Erythroblast (primary cell): Measurements from ENCODE around the gene SEMA3E.

ENCODE experiments used
- DNase-seq, 2 experiments: peaks; one replicate each; lab custom pipeline; 2025; lab: John Stamatoyannopoulos, UW
- GATA1 ChIP-seq: IDR thresholded peaks from 2 replicates; pipeline ENCODE4 v1.6.1; 2011; ENCODE audit warnings: low read depth, mild to moderate bottlenecking, control low read depth, low read length, moderate library complexity
- POLR2A ChIP-seq: IDR thresholded peaks from 2 replicates; pipeline ENCODE4 v1.6.1; 2011; ENCODE audit warnings: mild to moderate bottlenecking, low read length

Gene SEMA3E

DNA sequence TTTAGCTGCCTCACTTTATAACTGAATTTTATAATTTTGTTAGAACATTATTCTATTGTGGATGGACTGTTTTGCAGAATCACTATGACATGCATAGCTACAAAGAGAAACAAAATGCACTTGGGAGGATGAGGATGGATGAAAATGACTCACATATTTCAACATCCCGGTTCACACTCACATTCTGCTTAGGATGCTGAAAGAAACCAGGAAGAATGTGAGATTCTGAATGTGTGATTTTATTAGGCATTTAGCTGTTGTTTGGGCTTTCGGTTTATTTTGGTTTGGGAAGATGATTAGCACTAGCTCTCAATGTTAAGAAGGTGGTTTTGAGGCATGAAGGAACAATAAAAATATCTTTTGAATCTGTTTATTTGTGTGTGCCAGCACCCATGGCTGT, 235.5 kb downstream of the SEMA3E start:
- TF ChIP-seq GATA1, result no peak
- no peak for TF ChIP-seq POLR2A
- peak in 1 of 2 experiments; percentile 5 for DNase-seq

- peak; percentile 42 to 63 for DNase-seq
- no peak for TF ChIP-seq GATA1
- no peak for TF ChIP-seq POLR2A
Observed at GRCh38 chr7:83410989-83411591, 237.8 kb downstream of the SEMA3E start.

DNA sequence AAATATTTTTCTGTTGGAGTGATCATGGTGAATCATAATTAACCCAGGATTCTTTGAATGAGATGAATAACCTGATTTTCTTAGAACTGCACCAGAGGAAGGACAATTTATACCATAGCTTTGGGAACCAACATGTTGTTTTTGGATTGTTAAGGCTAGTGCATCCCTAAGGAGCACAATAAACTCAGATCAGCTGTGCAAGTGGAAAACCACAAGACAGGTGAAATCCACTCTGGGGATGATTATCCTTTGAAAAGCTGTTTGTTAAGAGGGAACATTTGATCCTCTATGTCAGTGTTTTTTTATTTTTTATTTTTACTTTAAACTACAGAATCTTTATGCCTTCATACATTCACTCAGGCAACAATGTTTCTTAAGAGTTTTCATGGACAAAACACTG, 254.2 kb downstream of the SEMA3E start:
- TF ChIP-seq GATA1 (no peak), POLR2A (no peak)

GRCh38 chr7:83388436-83388835, 260.5 kb downstream of the SEMA3E start:
- no peak for DNase-seq
- TF ChIP-seq GATA1 (no peak), POLR2A (no peak)

More for the DNA sequence above, 254.2 kb downstream of the SEMA3E start:
- no peak for DNase-seq

GRCh38 chr7:83366629-83367028, 282.3 kb downstream of the SEMA3E start:
- no peak for TF ChIP-seq GATA1
- TF ChIP-seq POLR2A, result no peak
- no peak for DNase-seq

- no peak for TF ChIP-seq POLR2A
- TF ChIP-seq GATA1, result no peak
Observed at GRCh38 chr7:83365746-83366145, 283.2 kb downstream of the SEMA3E start.

DNA sequence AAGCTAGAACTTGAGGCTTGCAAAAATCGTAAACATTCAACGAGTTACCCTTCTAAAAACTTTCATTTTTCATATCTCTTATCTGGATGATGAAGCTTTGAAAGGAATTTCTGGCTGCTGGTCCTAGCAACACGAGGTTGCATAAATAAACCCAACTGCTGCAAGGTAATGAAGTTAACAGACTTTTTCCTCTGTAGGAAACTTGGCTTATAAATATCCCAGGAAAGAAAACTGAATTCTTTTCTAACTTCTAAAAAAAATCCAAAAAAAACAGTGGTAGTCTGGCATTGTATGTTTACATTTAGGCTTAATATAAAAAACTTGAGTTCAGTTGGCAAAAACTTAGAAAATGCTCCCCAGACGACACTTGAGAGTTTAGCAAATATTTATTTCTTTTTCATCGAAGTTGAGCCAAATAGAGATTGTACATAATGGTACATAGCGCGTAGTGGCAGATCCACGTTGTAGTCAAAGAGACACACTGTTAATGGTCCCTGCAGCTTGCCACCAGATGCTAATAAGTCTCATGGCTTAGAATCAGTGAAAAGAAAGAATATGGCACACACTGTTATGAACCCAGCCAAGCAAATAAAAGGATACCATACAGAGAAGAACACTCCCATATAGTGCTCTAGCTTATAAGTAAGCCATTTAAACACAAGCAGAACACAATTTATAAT, 285.9 kb downstream of the SEMA3E start:
- DNase-seq, result no peak
- TF ChIP-seq GATA1 (no peak), POLR2A (no peak)

More at GRCh38 chr7:83365746-83366145, 283.2 kb downstream of the SEMA3E start:
- DNase-seq, result no peak

- TF ChIP-seq POLR2A (no peak), GATA1 (no peak)
- no peak for DNase-seq
Observed at GRCh38 chr7:83359108-83359507, 289.8 kb downstream of the SEMA3E start.

DNA sequence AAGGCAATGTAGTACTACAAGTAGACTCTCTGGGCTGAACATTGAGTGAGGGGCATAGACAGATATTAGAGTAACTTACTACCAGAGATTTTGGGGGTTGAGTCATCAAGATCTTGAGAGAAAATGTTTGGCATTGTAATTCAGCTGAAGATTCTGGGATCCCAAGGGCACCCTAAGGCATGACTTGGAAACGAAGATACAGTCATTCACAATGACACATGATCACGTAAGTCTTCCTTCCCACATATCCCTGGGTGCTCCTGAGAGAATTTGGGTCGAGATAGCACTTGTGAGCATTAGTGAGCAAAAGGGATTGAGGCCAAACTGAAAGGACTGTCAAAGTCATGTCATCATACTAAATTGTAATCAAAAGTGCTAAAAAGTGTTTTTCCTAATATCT, 293.8 kb downstream of the SEMA3E start:
- TF ChIP-seq POLR2A, result no peak
- TF ChIP-seq GATA1, result no peak

DNA sequence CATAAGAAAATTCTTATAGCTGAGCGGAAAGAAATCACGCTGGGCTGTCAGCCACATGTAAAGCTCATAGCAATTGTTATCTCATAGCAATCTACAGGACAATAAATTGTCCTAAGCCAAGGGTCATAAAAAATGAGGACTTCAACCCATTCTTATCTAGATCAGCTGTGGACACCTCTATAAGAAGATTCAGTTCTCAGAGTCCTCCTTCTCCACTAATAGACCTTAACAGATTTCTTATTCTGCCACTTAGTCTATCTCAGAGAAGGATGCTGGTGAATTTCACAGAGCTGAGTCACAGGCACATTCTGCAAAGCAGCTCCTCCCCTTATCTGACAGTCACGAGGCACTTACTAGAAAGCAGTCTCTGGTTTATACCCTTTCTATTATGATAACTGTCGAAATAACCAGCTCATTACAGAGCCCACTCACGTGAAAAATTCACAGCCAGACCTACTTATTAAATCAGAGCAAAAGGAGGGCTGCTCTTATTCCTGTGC, 300.9 kb downstream of the SEMA3E start:
- DNase-seq, result no peak
- TF ChIP-seq GATA1, result no peak
- TF ChIP-seq POLR2A, result no peak

More for the DNA sequence above, 293.8 kb downstream of the SEMA3E start:
- no peak for DNase-seq

GRCh38 chr7:83339907-83340306, 309.0 kb downstream of the SEMA3E start:
- TF ChIP-seq GATA1 (no peak), POLR2A (no peak)

GRCh38 chr7:83338277-83338950, 310.5 kb downstream of the SEMA3E start:
- TF ChIP-seq GATA1, result no peak
- TF ChIP-seq POLR2A, result no peak
- DNase-seq, result no peak

More at GRCh38 chr7:83339907-83340306, 309.0 kb downstream of the SEMA3E start:
- no peak for DNase-seq

DNA sequence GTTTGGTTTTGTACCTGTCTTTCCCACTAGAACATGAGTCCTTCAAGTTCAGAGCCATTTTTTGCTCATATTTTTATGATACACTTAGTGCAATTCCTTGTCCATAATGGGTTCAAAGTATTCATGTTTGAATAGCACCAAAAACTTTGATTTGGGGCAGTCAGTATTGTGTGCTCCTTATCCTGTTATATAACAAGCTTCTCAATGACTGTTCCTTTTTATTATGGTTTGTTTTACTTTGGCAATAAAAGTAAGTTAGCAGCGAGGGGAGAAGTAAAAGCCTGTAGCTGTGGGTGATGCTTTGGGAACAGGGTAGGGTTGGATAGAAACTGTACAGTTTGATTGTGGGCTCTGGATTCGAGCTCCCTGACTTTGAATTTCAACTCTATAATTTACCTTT, 311.9 kb downstream of the SEMA3E start:
- TF ChIP-seq GATA1 (no peak), POLR2A (no peak)
- DNase-seq, result no peak

- DNase-seq, result no peak
- TF ChIP-seq POLR2A (no peak), GATA1 (no peak)
Observed at GRCh38 chr7:83326223-83326622, 322.7 kb downstream of the SEMA3E start.

GRCh38 chr7:83325083-83325482, 323.9 kb downstream of the SEMA3E start:
- no peak for TF ChIP-seq POLR2A
- TF ChIP-seq GATA1, result no peak
- no peak for DNase-seq
